PC-9 (cell line): ENCODE data around the gene SF3A1.

ENCODE experiments used
- EZH2 ChIP-seq: fragments of 200-600 bp; sonication (generic); IDR thresholded peaks from 2 replicates; pipeline ENCODE4 v1.8.0; 2017; ENCODE audit warnings: antibody characterized with exemption, low read depth
- TF ChIP-seq, protein P1 (sequence below): fragments of 200-600 bp; sonication (generic); conservative IDR thresholded peaks from 2 replicates; pipeline ENCODE4 v1.6.1; 2017; ENCODE audit warnings: mixed run types, antibody characterized with exemption, mild to moderate bottlenecking, moderate library complexity

DNA sequence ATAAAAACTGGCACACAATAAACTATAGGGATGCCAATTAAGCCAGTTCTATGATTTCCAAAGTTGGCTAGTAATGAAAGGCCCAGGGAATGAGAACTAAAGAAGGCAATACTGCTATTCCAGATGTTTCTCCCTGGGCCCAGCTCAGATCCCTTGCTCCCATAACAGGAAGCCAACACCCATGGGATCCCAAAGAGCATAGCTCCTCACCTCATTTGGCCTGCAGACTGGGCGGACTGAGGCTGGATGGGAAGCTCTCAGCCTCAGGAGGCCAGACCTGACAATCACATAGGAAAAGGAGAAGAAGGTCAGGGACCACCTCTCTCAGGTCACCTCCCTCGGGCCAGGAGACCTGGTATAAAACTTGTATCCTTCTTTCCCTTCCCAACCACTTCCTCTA is 35.2 kb downstream of the SF3A1 start:
- TF ChIP-seq, protein P1, sequence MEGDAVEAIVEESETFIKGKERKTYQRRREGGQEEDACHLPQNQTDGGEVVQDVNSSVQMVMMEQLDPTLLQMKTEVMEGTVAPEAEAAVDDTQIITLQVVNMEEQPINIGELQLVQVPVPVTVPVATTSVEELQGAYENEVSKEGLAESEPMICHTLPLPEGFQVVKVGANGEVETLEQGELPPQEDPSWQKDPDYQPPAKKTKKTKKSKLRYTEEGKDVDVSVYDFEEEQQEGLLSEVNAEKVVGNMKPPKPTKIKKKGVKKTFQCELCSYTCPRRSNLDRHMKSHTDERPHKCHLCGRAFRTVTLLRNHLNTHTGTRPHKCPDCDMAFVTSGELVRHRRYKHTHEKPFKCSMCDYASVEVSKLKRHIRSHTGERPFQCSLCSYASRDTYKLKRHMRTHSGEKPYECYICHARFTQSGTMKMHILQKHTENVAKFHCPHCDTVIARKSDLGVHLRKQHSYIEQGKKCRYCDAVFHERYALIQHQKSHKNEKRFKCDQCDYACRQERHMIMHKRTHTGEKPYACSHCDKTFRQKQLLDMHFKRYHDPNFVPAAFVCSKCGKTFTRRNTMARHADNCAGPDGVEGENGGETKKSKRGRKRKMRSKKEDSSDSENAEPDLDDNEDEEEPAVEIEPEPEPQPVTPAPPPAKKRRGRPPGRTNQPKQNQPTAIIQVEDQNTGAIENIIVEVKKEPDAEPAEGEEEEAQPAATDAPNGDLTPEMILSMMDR: no peak
- no peak for TF ChIP-seq EZH2
